ENCODE results near the gene TDRD6.

GRCh38 chr6:46741910-46742309 lies 54.2 kb downstream of the TDRD6 start:
- TF ChIP-seq POLR2A (IDR thresholded peaks at IDR 0.05) (no peak), CTCF (IDR thresholded peaks at IDR 0.05) (no peak)

Measured in thyroid gland (tissue), 4 donors.